ACC112 (cell line): ENCODE data around the gene SSTR3.

Experiments used
- H2AFZ ChIP-seq: fragments of 200-600 bp; sonication (generic); one replicate; pipeline ENCODE4 v1.6.0; 2017; ENCODE audit warnings: antibody characterized with exemption, low read length; ENCODE audit not compliant: unreplicated experiment
- H3K27ac ChIP-seq: fragments of 200-600 bp; sonication (generic); 2 replicates; pipeline ENCODE4 v1.5.1; 2014; ENCODE audit warnings: low read depth, mild to moderate bottlenecking, antibody characterized with exemption, low read length, moderate library complexity
- H3K27me3 ChIP-seq: fragments of 200-600 bp; sonication (generic); 2 replicates; pipeline ENCODE4 v1.6.1; 2014; ENCODE audit warnings: mild to moderate bottlenecking, antibody characterized with exemption, low read length, moderate library complexity, mixed read lengths; ENCODE audit not compliant: insufficient read depth
- H3K36me3 ChIP-seq: fragments of 200-600 bp; sonication (generic); 2 replicates; pipeline ENCODE4 v1.6.1; 2016; ENCODE audit warnings: mild to moderate bottlenecking, antibody characterized with exemption, low read length, moderate library complexity, mixed read lengths; ENCODE audit not compliant: insufficient read depth
- H3K4me1 ChIP-seq: fragments of 200-600 bp; sonication (generic); one replicate; pipeline ENCODE4 v1.6.1; 2016; ENCODE audit warnings: low read length, mixed read lengths; ENCODE audit not compliant: insufficient read depth, unreplicated experiment, control insufficient read depth
- H3K4me3 ChIP-seq: fragments of 200-600 bp; sonication (generic); 2 replicates; pipeline ENCODE4 v1.5.1; 2014; ENCODE audit warnings: mild to moderate bottlenecking, low read depth, low read length
- H3K79me2 ChIP-seq: fragments of 200-600 bp; sonication (generic); one replicate; pipeline ENCODE4 v1.6.0; 2016; ENCODE audit warnings: low read length; ENCODE audit not compliant: control insufficient read depth, unreplicated experiment, insufficient read depth

Gene SSTR3

GRCh38 chr22:37158963-37159290 lies 53.4 kb downstream of the SSTR3 start:
- no peaks in the 10 kb centered on the region for H3K4me1 ChIP-seq

GRCh38 chr22:37157516-37158285 lies 54.6 kb downstream of the SSTR3 start:
- no peaks in the 10 kb centered on the region for H3K27me3 ChIP-seq
- H2AFZ ChIP-seq = no peak overlapping the region
- H3K27ac ChIP-seq = no peak overlapping the region
- no peaks in the 10 kb centered on the region for H3K4me1 ChIP-seq
- H3K79me2 ChIP-seq = no peaks in the 10 kb centered on the region
- no peaks in the 10 kb centered on the region for H3K36me3 ChIP-seq
- no peak overlapping the region for H3K4me3 ChIP-seq

More at GRCh38 chr22:37158963-37159290, 53.4 kb downstream of the SSTR3 start:
- H2AFZ ChIP-seq = no peak overlapping the region
- no peaks in the 10 kb centered on the region for H3K36me3 ChIP-seq
- H3K27me3 ChIP-seq = no peaks in the 10 kb centered on the region
- H3K4me3 ChIP-seq = no peak overlapping the region
- H3K27ac ChIP-seq = no peak overlapping the region
- H3K79me2 ChIP-seq = no peaks in the 10 kb centered on the region

- Histone ChIP-seq H2AFZ (no peak overlapping the region), H3K79me2 (no peaks in the 10 kb centered on the region), H3K27me3 (peaks cover under 1% of the 10 kb centered on the region; the same call in 1 of the 2 replicates), H3K4me3 (no peak overlapping the region), H3K27ac (no peak overlapping the region), H3K36me3 (no peaks in the 10 kb centered on the region), H3K4me1 (no peaks in the 10 kb centered on the region)
Observed at GRCh38 chr22:37156686-37157435, 55.4 kb downstream of the SSTR3 start.

GRCh38 chr22:37155971-37156370 lies 56.3 kb downstream of the SSTR3 start:
- Histone ChIP-seq H3K27ac (no peak overlapping the region), H2AFZ (no peak overlapping the region), H3K79me2 (no peaks in the 10 kb centered on the region), H3K36me3 (no peaks in the 10 kb centered on the region), H3K4me1 (no peaks in the 10 kb centered on the region), H3K27me3 (peaks cover 6% of the 10 kb centered on the region; the same call in 1 of the 2 replicates), H3K4me3 (no peak overlapping the region)

GRCh38 chr22:37154925-37155712 lies 57.2 kb downstream of the SSTR3 start:
- no peaks in the 10 kb centered on the region for H3K4me1 ChIP-seq
- no peak overlapping the region for H3K27ac ChIP-seq
- H3K36me3 ChIP-seq = no peaks in the 10 kb centered on the region
- H2AFZ ChIP-seq = no peak overlapping the region
- peaks cover 6% of the 10 kb centered on the region; the same call in 1 of the 2 replicates for H3K27me3 ChIP-seq
- H3K4me3 ChIP-seq = no peak overlapping the region
- H3K79me2 ChIP-seq = no peaks in the 10 kb centered on the region
